Stimulated activated CD4-positive, alpha-beta T cell treated with anti-CD3 and anti-CD28 coated beads, Interleukin-1b, Interleukin-23, amount 100 ng/mL, for 1 hour (primary cell): ENCODE measurements around the gene PIP5KL1.

Experiments
- DNase-seq, 2 donors: peaks; one replicate each; pipeline ENCODE4 v3.0.0-alpha.2; 2020; ENCODE audit warnings: low read depth in 2 of 2

The PIP5KL1 gene

DNA sequence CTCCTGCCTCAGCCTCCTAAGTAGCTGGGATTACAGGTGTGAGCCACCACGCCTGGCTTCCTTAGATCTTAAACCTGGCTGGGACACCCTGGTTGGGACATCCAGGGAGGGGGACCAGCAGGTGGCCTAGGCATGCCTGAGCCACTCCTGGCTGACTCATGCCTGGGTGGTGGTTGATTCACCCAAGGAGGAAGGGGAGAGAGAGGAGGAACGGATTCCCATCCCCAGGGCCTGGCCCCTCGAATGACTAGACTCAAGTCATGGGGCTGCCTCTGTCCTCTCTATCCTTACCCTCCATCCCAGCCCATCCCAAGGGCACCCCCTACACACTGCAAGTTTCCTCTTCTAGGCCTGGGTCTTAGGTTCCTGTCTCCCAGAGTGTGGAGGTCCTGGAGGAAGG lies 37.5 kb upstream of the PIP5KL1 start:
- no peak for DNase-seq

DNA sequence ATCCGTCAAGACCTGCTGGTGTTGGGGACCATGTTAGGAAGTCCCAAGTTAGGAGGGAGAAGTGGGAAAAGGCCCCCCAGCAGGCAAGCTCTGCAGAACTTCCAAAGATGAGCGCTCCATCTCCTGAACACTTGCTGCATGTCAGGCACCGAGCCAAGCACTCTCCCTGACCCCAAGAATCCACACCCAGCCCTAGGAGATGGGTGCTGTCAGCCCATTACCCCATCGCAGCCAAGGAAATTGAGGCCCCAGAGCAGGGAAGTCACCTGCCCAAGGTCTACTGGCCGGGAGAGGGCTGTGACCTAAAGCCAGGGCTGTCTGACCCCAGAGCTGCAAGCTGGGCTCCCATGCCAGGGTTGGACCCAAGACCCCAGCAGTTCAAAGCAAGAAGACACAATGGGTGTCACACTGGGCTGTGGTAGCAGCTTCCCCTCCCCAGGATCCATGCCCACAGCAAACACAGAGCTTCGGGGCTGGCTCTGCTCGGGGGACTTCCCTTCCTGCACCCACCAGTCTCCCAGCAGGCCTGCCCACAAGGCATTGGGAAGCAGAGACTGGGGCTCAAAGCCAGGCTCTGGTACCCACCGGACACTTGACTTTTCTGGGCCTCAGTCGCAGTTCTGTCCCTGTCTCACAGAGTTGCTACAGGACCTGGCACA lies 36.7 kb upstream of the PIP5KL1 start:
- DNase-seq, result no peak

DNA sequence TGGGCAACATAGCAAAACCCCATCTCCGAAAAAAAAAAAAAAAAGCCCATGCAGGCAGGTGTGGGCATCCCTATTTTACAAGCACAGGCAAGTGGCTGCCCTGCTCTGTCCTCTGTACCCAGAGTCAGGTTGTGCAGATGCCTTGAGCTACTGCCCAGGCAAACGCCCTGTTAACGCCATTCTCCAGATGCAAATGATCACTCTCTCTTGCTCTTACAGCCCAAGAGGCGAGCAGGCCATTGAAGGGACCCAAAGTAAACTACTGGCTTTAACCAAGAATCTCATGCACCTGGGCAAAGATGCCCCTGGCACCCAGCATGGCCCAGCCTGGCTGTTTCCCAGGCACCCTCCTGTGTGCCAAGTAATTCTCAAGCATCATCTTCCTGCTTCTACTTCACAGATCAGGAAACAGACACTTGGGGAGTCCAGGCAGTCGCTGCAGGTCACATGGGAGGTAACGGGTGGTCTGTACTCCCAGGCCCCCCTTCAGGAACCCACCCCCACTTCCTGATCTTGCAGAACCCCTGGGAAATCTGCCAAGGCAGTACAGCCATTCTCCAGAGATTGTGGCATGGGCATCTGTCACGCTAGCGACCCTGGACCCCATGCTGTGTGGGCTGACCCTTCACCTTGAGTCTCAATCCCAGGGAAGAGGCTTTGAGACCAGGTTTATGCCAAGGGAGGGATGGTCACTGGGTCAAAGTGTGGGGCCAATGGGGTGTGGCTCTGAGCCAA lies 36.0 kb upstream of the PIP5KL1 start:
- no peak for DNase-seq

DNA sequence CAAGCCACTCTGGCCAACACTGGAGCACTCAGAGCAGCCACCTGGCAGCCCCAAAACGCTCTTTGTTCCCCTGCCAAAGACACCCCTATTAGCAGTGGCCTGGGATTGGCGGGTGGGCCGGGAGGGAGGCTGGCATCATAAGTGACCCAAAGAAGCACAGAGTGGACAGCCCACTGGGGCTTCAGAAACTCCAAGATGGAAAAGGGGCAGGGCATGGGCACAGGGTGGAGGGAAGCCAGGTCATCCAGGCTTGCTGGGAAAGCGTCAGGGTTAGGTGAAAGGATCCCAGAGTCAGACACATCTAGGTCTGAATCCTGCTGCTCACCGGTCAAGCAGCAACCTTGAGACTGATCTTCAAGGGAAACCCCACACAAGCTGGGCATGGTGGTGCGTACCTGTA lies 35.4 kb upstream of the PIP5KL1 start:
- no peak for DNase-seq

DNA sequence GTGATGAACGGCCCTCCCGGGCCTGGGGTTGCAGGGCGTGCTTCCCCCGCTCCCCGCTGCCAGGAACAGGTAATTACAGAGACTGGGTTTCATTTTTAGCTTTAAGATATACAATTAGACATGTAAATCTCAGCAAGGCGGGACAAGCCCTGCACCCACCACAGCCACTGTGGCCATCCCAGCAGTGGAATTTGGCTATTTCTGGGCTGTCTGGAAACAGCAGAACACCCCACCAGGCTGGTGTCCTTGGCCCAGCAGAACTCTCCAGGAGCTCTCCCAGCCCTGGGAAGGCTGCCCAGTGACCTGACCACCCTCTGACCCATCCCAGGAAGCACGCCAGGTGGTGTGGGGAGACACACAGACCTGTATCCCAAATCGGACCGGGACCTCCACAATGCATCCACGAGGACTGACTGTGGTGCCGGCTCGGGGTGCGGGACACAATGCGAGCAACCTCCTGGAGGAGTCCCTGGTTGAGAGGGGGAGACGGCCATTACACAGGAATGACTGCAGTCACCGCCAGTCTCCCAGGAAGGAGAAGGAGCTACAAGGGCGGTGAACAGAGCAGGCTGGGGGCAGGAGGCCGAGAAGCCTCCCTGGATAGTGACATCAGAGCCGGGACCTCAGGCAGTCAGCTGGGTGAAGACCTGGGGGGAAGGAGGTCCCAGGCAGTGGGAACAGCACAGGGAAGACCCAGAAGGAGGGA lies 32.9 kb upstream of the PIP5KL1 start:
- DNase-seq, result no peak

DNA sequence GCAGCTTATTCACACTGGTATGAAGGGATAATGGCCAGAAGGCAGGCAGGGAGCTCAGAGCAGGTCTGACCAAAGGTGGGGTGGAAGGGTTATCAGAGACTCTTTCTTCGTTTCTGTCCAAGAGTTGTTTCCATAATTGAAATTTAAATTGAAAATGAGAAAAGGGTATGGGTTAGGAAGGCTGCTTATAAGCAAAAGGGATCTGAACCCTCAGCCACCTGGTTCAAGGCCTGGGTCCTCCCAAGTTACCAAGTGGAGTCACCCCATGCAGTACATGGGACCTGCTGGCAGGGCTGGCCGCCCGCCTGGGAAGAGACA lies 32.4 kb upstream of the PIP5KL1 start:
- no peak for DNase-seq

DNA sequence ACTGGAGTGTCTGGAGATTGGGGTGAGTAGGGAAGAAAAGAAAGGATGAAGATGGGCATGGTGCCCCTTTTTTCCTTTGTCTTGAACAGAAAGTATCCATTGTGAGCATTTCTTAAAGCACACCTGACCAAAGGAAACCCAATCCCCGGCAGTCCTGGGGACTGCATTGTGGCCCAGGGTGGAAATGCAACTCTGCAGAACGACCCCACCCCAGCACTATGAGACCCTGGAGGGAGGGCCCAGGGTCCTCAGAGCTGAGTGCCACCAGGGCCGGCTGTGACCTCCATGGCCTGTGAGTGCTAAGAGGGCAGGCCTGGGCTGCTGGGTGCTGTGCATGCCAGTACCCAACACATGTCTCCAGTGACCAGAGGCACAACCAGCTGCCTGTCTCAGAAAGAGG lies 31.7 kb upstream of the PIP5KL1 start:
- DNase-seq, result no peak

DNA sequence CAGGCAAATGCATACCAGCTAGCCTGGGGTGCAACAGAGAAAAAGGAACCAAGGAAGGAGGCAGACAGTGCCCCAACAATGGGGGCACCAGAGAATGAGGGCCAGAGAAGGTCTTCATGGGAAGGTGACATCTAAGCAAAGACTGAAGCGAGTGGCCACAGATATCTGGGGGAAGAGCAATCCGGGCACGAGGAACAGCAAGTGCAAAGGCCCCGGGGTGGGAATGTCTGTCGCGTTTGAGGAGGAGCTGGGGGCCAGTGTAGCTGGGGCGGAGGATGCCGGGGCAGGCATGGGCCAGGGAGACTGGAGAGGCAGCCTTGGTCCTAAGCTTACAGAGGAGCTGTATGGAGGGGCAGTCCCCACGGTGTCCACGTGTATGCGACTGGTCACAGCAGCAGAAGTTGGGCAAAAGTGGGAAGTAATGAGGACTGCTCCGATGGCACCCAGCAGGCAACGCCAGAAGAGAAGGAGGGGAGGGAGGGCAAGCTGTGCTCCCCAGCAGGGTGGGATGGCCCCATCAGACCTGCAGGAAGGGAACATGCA lies 31.1 kb upstream of the PIP5KL1 start:
- no peak for DNase-seq

DNA sequence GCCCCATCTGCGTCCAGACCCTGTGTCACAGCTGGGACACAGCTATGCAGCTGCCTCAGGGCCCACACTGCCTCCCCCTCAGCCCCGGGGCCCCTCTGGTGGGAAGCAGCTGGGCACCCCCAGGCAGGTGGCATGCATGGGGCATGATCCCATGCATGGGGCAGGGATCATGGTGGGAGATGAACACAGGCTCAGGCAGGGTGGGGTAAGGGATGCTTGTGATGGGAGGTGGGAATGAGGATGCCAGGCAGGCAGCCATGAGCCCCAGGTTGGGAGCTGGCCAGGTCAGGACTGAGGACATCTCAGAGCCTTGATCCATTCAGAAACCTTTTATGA lies 30.5 kb upstream of the PIP5KL1 start:
- DNase-seq, result no peak

DNA sequence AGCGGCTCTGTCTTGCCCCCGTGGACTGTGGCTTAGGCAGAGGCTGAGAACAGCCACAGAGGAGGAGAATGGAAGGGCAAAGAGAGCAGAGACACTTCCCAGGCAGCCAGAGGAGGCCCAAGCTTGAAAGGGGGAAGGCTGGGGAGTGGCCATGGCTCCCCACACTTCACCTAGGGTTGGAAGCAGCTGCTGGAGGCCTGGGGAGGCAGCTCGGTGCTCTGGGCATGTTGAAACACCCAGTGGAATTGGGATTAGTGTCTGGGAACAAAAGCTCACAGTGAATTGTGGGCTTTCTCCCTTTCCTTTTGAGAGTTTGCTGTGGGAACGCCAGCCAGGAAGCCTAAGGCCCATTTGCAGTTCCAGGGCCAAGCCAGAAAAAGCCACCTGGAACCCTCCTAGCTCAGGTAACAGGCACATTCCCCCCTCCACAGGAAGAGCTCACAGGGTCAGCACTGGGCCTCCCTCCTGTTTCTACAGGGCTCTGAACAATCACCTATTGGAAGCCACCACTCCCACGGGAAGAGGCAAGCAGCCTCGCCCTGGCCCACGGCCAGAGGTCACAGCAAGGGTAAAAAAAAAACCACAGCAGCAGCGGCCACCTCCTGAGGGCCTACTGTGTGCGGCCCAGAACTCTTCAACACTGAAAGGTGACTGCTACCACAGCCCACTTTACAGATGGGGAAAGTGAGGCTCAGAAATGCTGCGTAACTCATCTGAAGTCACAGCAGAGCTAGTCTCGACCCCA lies 30.0 kb upstream of the PIP5KL1 start:
- no peak for DNase-seq

DNA sequence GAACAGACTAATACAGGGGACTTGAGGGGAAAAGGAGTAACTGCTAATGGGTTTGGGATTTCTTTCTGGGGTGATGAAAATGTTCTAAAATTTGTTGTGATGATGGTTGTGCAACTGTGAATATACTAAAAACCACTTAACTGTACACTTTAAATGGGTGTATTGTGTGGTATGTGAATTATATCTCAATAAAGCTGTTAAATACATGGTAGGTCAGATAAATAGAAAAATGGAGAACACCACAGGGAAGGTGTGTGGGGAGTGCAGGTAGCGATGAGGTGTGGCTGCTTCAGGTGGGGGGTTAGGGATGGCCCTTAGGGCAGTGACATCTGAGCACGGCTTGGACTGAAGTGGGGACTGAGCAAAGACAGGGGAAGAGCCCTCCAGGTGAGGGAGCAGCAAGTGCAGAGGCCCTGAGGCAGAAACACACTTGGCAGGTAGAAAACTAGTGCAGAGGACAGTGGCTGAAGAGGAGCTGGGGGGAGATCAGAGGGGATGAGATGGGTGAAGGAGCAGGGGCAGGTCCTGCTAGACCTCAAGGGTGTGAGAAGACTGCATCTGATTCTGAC lies 29.3 kb upstream of the PIP5KL1 start:
- no peak for DNase-seq

DNA sequence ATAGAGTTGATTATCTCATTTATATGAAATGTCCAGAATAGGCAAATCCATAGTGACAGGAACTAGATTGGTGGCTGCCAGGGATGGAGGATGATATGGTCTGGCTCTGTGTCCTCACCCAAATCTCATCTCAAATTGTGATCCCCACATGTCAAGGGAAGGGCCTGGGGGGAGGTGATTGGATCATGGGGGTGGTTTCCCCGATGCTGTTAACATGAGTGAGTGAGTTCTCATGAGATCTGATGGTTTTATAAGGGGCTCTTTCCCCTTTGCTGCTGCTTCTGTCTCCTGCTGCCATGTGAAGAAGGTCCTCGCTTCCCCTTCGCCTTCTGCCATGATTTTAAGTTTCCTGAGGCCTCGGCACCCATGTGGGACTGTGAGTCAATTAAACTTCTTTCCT lies 28.8 kb upstream of the PIP5KL1 start:
- DNase-seq, result no peak

DNA sequence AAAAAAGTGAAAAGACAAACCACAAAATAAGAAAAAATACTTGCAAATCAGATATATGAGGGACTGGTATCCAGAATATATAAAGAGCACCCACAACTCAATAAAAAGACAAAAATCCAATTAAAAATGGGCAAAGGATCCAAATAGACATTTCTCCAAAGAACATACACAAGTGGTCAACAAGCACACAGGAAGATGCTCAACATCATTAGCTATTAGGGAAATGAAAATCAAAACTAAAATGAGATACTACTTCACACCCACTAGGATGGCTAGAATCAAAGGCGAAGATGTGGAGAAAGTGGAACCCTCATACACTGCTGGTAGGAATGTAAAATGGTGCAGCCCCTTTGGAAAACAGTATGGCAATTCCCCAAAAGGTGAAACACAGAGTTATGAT lies 28.2 kb upstream of the PIP5KL1 start:
- DNase-seq, result no peak

DNA sequence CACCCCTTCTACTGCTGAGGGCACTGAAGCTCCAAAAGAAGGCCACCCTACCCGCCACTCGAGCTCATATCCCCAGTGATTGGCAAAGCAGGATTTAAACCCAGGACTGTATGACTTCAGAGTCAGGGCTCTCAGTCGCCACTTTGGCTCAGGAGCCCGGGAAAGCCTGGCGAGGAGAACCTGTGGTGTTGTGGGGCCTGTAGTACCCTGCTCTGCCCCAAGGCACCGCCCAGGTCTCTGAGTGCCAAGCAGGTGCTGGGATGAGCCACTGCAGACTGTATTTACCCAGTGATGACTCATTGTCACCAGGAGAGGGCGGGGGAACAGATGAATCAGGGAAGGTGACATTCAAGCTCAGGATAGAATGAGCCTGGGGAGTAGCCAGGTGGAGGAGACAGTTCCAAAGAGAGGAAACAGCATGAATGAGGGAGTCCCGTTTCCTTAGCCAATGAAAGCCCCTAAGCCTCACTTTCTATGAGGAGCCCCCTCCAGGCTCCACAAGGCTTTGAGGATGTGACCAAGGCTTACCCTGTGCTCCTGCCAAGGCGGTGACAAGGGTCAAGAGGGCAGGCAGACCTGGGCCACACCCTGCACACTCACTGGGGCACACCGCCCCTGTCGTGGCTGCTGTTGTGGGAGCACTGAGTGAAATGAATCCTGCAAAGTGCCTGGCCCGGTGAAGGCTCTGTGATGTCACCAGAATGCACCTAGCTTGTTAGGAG lies 24.9 kb upstream of the PIP5KL1 start:
- DNase-seq, result peak; percentile 59 to 67

DNA sequence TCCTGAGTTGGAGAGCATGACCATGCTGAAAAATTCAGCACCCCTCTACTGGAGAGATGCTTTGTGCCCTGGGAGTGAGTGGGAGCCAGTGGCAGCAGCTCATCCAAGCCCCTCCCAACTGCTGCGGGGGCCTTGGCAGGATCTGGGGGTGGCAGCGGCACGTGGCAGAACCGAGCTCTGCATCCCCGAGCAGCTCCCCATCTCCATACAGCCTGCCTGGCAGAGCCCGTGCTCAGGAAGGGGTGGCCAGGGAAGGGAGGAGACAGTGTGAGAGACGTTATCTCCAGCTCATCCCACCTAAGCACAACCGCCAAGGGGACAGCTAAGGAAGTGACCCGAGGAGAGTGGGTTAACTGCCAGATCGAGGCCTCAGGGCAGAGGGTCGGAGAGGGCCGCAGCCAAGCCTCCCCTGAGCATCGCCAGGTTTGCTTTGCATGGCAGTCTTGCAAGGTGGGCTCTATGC lies 24.3 kb upstream of the PIP5KL1 start:
- no peak for DNase-seq

DNA sequence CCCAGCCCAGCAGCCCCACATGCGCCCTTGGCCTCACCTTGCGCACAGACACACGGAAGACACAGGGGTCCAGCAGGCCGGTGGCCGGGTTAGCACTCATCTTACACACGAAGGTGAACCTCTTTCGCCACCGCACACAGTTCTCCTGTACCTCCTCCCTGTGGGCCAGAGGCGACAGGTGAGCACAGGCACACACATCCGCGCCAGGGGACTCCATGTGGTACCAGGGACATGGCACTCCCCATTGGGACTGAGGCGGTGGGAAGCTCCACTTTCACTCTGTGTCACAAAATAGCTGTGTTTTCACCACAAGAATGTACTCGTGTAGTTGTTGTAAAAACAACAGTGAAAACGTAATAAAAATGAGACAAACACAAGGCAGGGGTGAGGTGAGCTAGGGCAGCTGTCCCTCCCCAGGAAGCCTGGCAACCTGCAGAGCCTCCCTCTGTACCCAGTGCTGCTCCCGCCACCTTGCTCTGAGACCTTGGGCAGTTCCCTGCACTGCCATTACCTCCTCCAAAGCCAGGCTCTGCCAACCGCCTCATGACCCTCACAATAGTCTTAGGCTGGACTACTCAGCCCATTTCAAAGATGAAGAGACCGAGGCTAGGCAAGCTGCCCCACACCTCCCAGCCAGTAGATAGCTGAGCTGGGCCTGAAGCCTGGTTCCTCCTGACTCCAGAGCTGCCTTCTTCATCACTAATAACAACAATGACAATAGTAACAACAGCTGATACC lies 23.4 kb upstream of the PIP5KL1 start:
- no peak for DNase-seq

DNA sequence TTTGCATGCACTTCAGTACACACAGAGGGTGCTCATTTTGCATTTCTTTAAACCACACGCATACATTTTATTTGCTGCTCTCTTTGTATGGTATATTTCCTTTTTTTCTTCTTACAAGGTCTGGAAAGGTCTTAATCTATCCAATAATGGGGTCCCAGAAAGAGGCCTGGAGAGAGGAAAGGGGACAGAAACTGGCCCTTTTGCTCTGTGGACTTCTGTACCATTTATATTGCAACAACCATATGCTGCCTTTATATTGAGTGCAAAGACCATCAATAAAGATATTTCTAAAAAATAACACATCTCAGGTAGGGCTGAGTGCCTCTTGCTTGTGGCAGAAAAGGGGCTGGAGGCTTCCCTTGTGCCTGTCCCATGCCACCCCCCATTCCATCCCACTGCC lies 22.6 kb upstream of the PIP5KL1 start:
- DNase-seq, result no peak

DNA sequence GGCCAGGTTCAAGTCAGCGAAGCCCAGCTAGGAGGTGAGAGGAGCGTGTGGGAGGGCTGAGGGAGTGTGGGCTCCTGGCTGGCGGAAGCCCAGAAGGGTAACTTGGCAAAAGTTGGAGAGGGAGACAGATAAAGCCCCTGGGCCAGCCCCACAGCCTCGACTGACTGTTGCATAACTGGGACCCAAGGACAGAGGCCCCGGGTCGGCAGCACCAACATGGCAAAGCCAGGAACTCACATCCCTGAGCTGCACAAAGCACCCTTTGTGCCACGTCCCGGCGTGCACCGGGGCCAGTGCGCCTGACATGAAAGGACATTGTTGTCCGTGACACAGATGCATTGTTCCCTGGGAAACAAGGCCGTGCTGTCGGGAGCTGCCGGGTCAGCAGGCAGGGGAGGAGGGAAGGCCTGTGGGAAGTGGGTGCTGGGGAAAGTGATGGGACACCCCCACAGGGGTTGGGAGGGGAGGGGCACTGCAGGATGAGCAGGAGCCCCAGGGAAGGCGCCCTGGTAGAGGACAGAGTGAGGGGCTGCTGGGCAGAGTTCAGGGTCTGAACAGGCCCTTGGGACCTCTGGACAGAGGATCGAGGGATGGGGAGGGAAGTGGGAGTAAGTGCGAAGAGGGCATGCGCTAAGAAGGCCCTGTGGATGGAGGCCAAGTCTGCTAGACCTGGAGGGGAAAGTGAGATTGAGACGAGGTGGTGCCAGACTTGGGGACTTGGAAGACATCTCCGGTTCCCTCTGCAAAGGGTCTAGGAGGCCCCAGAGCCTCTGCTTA lies 20.1 kb upstream of the PIP5KL1 start:
- no peak for DNase-seq

DNA sequence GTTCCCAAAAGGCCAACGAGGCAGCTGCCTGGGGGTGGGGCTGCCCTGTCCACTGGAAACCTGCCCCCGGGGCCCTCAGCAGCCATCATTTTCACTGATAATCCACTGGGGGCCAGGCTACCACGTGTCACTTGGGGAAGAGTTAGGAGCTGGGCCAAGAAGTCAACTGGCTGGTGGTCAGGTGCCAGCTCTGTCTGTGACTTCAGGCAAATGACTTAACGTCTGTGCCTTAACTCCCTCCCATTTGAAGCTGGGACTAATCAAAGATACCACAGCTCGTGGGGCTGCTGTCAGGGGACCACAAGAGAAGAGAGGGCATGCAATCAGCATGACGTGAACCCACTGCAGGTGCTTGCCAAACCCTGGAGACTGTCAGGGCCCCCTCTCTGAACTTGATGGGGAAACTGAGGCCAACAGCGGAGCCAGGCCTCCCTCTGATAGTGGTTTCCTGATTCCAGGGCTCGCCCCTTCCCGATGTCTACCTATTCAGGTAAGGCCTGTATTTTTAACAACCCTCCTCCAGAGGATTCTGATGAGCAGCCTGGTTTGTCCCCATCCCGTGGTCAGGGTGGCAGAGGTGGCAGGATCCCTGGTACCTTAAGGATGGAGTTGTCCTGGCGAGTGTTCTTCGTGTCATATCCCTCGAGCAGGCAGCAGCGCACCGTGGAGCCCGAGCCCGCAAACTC lies 19.4 kb upstream of the PIP5KL1 start:
- no peak for DNase-seq
